ENCODE results near the gene FMO4. TPM values are rescaled to one million over a fixed set of nuclear protein-coding genes. Genes with fewer than 3 reads are reported as not detected.

FMO4 gene
- total and polyA plus RNA-seq, 2 donors (not counting 3 experiments of a cell fraction or from before 2014, with no cell fraction given): 0.25 to 0.33 TPM

GRCh38 chr1:171351961-171352360 lies 38.0 kb downstream of the FMO4 start:
- H2AFZ ChIP-seq (ENCODE audit: low read depth, low read length): no peak overlapping the region
- TF ChIP-seq GATA2 (IDR thresholded peaks at IDR 0.05; ENCODE audit: insufficient read depth, insufficient read length, low read depth, low read length): no peak
- TF ChIP-seq MYC (IDR thresholded peaks at IDR 0.05; ENCODE audit: low read depth, low read length): no peak
- no peak for TF ChIP-seq EZH2 (IDR thresholded peaks at IDR 0.05; ENCODE audit: borderline replicate concordance, low read depth, low read length, severe bottlenecking)
- TF ChIP-seq JUN (IDR thresholded peaks at IDR 0.05; ENCODE audit: borderline replicate concordance, insufficient read depth, insufficient read length, low read depth): no peak
- no peak for TF ChIP-seq POLR2AphosphoS5 (IDR thresholded peaks at IDR 0.05; ENCODE audit: insufficient read depth, low read depth, low read length)
- no peak for TF ChIP-seq MAX (IDR thresholded peaks at IDR 0.05; ENCODE audit: insufficient read depth, insufficient read length)
- TF ChIP-seq POLR2A (IDR thresholded peaks at IDR 0.05; ENCODE audit: low read depth, low read length): no peak
- TF ChIP-seq CTCF (IDR thresholded peaks at IDR 0.05; ENCODE audit: extremely low read depth in 1 of 2, insufficient read depth in 1 of 2, low read depth in 1 of 2, low read length in 2 of 2): no peak
- no peak overlapping the region for H3K27ac ChIP-seq (ENCODE audit: insufficient read depth, low read depth, low read length)
- no peaks in the 10 kb centered on the region for H3K9me3 ChIP-seq (replicated peaks; ENCODE audit: control insufficient read depth, insufficient read depth, low read length)
- CTCF ChIA-PET: interaction anchor here (1.1 to 1.5 kb wide), 3 partner anchors 14 to 107 kb away, joined by 3 to 5 read pairs (median 4); partner anchors contain the start of gene FMO4
- no peak for DNase-seq (ENCODE audit: low read depth, low spot score)
- dilution Hi-C loops (cut with MboI; ENCODE audit: extremely low pct_ligation_motif_present, low sequenced_read_pairs): no loop called here
- BruUV-seq (replicated peaks): no TSS peak
- no peaks in the 10 kb centered on the region for H3K36me3 ChIP-seq (ENCODE audit: control insufficient read depth in 2 of 2, extremely low read depth in 1 of 2, insufficient read depth in 2 of 2, low read length in 2 of 2)
- POLR2A ChIA-PET: interaction anchor here (0.6 to 0.7 kb wide), 2 partner anchors 9 to 448 kb away, joined by 3 to 4 read pairs; no protein-coding TSS in a partner anchor
- H3K4me2 ChIP-seq (ENCODE audit: insufficient read depth, low read length): no peak overlapping the region
- H3K9ac ChIP-seq (replicated peaks; ENCODE audit: extremely low read depth, insufficient read depth, low read length): no peak overlapping the region
- H4K20me1 ChIP-seq (replicated peaks; ENCODE audit: control insufficient read depth, extremely low read depth, insufficient read depth, low read length): no peaks in the 10 kb centered on the region
- no peaks in the 10 kb centered on the region for H3K9me1 ChIP-seq (replicated peaks; ENCODE audit: control insufficient read depth, extremely low read depth, insufficient read depth, low read length)
- H3K4me3 ChIP-seq (replicated peaks in 1 of 3; ENCODE audit: insufficient read depth in 1 of 3, low read depth in 1 of 3, low read length in 3 of 3): no peak overlapping the region
- no peaks in the 10 kb centered on the region for H3K79me2 ChIP-seq (ENCODE audit: control insufficient read depth, insufficient read depth, low read length)
- no peaks in the 10 kb centered on the region for H3K27me3 ChIP-seq (ENCODE audit: control insufficient read depth in 2 of 2, insufficient read depth in 2 of 2, low read length in 2 of 2)
- no peaks in the 10 kb centered on the region for H3K4me1 ChIP-seq (ENCODE audit: control insufficient read depth, extremely low read depth, insufficient read depth, low read length)
- intact Hi-C loops (cut with micrococcal nuclease): no loop called here
- no peak for FAIRE-seq
